ENCODE results near the gene ERP29.
"Not testable (repeated sequence)": the region's sequence is repeated elsewhere in the genome, so short reads cannot be mapped to it uniquely, and the experiment has no call there.

Gene ERP29

DNA sequence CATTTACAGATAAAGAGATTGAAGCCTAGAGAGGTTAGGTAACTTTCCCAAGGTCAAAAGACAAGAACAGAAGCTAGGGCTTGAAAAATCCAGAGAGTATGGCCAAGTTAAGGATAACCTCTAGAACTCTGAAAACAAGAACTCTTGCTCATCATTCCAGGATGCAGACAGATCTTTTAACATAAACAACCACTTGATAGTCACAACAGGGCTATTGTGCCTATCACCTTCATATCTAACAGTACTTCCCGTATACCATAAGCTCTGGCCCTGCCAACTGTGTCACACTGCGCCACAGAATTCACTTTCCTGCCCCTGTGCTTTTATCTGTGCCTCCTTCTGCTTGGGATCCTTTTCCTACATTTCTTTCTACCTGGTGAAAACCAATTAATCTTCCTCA lies 18.2 kb downstream of the ERP29 start:
- intact Hi-C loops (cut with DNase I): no loop called here
- no peak for DNase-seq

DNA sequence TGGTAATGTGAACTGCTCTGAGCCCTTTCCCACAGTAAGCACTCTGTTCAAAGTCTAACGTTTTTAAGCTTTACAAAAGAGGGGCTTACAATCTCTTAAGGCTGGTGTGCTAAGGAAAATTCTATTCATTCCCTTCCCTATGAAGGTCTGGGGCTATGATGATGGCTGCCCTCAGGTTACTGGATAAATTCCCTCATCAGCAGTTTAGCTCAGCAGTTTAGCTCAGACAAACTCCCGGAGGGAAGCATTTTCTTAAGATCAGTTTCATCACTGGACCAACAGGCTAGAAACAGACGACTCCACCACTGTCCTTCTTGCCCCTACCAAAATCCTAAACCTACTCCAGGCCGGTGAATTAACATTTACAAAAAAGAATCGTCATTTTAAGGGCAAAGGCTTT lies 19.1 kb downstream of the ERP29 start:
- no peak for DNase-seq
- intact Hi-C loops (cut with DNase I): no loop called here

DNA sequence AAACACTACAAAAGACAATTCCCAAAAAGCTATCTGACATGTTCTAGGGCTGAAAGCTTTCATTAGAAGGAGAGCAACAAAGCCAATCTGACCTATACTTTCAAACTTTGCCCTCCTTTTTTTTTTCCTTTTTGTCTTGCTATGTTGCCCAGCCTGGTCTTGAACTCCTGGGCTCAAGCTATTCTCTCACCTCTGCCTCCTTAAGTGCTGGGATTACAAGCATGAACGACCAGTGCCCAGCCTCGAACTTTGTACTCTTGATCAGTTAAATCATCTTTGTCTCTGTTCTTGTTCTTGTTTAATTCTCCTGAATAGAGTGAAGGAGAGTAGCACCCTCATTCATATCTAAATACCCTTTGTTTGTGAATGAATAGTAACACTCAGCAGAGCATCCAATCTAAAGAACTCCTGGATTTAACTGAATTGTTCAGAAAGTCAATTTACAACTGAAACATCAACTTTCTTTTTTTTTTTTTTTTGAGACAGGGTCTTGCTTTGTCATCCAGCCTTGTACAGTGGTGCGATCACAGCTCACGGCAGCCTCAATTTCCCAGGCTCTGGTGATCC lies 22.1 kb downstream of the ERP29 start:
- DNase-seq: no peak
- intact Hi-C loops (cut with DNase I): no loop called here

DNA sequence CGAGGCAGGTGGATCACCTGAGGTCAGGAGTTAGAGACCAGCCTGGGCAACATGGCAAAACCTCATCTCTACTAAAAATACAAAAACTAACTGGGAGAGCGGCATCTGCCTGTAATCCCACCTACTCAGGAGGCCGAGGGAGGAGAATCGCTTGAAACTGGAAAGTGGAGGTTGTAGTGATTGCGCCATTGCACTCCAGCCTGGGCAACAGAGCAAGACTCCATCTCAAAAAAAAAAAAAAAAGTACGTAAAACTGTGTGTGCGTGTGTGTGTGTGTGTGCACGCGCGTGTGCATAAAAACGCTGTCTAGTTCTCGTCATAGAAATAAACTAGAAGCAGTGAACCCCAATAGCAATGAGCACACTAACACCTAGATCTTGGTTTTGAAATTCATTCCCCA lies 23.4 kb downstream of the ERP29 start:
- intact Hi-C loops (cut with DNase I); DNase-seq: not testable (repeated sequence)

DNA sequence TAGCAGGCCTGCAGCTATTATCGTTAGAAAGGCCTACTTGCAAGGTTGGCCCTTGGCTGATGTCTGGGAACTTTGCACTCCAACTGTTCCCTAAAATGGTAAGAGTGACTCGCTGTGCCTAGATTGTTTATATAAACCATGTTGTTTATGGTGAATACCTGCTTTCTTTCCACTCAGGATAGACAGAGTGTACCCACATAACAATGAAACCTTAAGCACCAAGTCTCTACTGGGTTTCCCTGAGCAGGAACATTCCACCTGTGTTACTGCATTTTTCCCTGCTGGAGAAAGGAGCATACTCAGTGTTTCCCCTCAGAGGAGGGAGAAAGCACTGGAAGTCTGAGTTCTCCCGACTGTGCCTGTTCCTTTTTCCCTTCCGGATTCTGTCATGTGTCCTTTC lies 32.8 kb downstream of the ERP29 start:
- DNase-seq: no peak
- intact Hi-C loops (cut with DNase I): no loop called here

DNA sequence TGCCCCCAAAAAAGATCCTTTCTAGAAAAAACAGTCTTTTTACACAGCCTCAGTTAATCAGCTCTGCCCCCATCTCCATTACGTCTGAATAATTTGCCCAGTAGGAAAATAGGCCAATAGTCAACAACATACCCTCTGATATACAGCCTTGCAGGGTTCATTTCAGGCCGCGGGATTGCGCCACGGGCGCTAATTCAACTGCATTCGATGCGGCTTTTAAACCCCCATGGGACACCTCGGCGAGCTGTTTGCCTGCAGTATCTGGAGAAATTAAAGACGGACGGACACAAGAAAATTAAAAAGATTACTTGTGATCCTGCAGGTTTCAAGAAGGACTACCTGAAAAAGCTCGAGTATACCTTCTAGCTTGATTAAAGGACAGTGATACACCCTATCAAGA lies 36.1 kb downstream of the ERP29 start:
- intact Hi-C loops (cut with DNase I): no loop called here
- no peak for DNase-seq

DNA sequence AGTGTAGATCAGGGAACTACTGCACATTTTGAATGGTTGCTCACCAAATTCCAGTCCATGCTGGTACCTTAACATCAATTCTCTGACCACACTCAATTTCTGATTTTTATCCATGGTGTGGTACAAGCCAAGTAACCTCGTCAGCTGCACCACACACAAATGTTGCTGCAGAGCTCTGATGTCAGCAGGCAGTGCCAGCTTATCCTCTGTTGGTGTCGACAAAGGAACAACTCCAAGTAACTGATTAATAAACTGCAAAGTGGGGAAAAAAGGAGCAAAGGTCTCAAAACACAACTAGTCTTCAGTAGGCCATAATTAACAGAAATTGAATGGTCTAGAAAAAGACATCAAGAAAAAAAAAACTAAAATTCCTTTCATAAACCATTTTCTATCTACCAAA lies 47.9 kb downstream of the ERP29 start:
- no peak for DNase-seq
- intact Hi-C loops (cut with DNase I): no loop called here

DNA sequence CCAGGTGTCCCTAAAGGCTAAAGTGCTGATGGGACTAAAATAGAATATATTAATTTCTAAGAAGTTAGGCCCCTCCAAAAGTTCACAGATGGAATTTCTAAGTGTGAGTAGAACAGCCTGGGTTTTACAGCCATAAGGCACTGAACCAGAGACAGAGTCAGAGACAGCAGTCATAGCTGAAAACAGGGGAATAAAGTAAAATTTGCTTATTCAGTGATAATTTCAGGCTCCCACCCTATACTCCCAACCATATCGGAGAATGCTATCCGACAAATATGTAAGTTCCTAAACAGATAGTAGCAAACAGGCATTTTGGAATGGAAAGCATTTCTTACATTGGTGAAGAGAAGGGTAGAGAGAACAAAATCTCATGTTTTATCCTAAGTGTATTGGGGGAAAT lies 50.0 kb downstream of the ERP29 start:
- DNase-seq: no peak
- intact Hi-C loops (cut with DNase I): no loop called here

DNA sequence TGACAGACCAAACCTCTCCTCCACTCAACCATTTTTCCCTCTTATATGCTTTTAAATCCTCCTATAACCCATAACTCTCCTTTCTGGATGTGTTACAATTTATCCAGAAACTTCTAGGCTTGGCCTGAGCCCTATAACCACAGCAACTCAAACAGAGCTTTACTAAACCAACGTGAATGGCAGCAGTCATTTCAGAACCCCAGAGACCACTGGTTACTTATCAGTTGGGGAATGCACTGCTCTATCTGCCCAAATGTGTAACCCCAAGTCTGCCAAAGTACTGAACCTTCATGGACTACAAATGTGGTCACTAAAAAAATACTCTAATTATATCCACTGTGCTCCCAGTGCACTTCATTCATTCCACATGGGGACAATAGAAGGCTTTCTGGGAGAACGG lies 53.3 kb downstream of the ERP29 start:
- DNase-seq: no peak
- intact Hi-C loops (cut with DNase I): no loop called here

All from posterior cingulate gyrus (tissue), 11 donors.